GM18526 (cell line): Measurements from ENCODE around the gene ABCF2.

ENCODE experiments used
- POLR2A ChIP-seq: IDR thresholded peaks from 3 replicates; pipeline ENCODE4 v1.6.1; 2011; ENCODE audit not compliant: insufficient read length; ENCODE audit errors: extremely low read depth

ABCF2 gene

DNA sequence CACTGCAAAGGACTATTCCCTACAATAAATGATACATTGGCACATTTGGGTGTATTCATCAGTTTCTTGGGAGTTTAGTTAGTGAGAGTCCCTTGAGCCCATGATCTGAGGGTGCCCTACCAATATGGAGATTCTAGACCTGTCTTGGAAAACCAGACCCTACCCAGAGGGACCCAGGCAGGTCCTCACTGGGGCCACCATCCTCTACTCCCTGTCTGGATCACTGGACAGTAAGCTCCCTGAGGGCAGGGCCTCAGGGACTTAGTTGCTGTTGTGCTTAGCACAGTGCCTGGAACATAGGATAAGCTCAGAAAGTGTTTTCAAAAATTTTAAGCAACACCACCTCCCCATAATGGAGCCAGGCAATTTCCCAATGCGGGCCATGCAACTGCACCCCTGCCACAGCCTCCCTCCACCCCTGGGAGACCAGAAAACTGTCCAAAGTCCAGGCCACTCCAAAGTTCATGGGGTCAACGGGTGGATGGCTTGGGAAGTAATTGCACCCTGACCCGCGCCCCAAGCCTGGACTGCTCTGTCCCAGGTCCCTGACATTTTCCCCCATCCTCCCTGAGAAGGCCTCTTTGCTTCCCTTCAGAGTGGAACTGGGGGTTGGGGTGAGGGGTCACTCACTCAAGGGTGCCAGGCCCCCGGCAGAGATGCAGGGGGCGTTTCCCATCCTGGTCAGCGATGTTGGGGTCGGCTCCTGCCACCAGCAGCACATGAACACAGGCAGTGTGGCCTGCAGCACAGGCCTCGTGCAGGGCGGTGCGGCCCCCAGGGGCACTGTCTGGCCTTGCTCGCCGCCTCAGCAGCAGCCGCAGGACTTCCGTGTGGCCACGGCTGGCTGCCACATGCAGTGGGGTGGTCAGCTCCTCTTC, 41.0 kb downstream of the ABCF2 start:
- TF ChIP-seq POLR2A = no peak

GRCh38 chr7:151181011-151181431, 46.0 kb downstream of the ABCF2 start:
- TF ChIP-seq POLR2A = no peak

GRCh38 chr7:151179946-151180345, 47.1 kb downstream of the ABCF2 start:
- TF ChIP-seq POLR2A = no peak

GRCh38 chr7:151179287-151179860, 47.6 kb downstream of the ABCF2 start:
- no peak for TF ChIP-seq POLR2A

- no peak for TF ChIP-seq POLR2A
Observed at GRCh38 chr7:151178831-151179230, 48.2 kb downstream of the ABCF2 start.

GRCh38 chr7:151178236-151178635, 48.8 kb downstream of the ABCF2 start:
- TF ChIP-seq POLR2A = no peak

DNA sequence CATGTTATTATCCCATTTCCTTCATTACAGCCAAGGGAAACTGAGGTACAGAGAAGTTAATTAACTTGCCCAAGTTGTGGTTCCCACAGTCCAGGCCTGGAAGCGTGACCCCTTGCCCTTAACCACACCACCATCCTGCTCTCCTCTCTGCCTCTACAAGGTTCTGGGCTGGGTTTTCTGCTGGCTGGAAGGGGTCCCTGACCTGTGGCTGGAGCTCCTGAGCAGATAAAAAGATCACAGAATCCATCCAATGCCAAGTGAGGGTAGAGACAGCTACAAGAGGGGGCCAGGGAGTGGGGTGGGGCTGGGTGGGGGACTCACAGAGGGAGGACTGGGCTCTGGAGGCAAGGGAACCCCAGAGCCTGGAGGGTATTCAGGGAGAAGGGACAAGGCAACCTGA, 49.7 kb downstream of the ABCF2 start:
- TF ChIP-seq POLR2A = no peak

DNA sequence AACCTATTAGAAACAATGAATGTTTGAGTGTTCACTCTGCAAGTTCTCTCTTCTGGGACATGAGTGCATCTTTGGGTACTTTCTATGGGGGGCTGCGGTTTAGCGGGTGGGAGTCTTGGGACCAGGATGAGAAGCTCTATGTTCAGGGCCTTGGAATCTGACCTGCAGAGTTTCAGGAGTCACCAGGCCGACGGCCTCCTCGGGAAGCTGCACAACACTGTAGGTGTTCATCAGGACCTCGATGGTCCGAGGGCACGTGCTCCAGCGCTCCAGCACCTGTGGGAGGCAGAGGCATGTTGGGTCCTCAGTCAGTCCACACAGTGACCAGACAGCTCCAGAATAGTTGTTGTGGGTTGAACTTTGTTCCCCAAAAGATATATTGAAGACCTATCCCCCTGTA, 50.6 kb downstream of the ABCF2 start:
- no peak for TF ChIP-seq POLR2A

GRCh38 chr7:151175793-151176311, 51.2 kb downstream of the ABCF2 start:
- no peak for TF ChIP-seq POLR2A

GRCh38 chr7:151175047-151175792, 51.8 kb downstream of the ABCF2 start:
- TF ChIP-seq POLR2A = no peak

- TF ChIP-seq POLR2A = no peak
Observed at GRCh38 chr7:151174246-151175046, 52.6 kb downstream of the ABCF2 start.

DNA sequence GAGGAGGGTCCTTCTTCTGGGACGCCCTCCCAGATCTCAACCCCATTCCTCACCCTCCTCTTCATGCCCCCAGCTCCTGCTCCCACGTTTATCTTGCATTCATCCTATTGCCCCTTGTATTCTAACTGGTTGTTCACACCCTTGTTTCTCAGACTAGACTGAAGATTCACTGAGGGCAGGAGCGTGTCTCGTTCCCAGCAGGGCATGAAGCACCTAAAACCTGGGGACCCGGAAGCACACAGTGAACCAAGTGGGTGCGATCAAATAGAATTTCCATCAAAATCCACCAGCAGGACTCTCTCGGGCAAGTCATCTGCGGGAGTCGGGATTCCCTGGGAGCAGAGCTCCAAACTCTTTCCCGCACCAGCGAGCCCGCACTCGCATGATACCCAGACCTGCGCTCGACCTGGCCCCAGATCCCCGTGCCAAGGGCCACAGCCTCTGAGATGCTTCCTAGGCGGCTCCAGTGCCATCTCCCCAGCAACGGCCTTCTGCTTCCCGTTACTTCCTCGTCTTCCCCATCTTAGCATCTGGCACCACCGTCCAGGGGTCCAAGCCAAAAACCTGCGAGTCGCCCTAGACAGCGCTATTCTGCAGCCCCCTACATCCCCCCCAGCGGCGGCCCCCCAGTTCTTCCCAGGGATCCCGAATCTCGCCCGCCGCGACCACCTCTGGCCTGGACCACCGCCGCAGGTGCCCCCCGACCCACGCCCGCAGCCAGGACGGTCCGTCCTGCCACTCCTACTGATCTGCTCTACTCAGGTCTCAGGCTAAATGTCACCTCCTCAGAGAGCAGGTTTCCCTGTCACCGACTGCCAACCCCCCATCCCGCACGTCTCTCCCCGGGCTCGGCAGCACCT, 53.4 kb downstream of the ABCF2 start:
- TF ChIP-seq POLR2A = no peak

GRCh38 chr7:151172273-151173141, 54.5 kb downstream of the ABCF2 start:
- TF ChIP-seq POLR2A = no peak
